GM12801 (cell line): ENCODE data around the gene TTC9.

Source experiments
- CTCF ChIP-seq: IDR thresholded peaks from one replicate; pipeline ENCODE4 v1.5.1; 2011; ENCODE audit warnings: control low read depth; ENCODE audit not compliant: insufficient read length; ENCODE audit errors: extremely low read depth

TTC9 gene

GRCh38 chr14:70641548-70642302 is at the start of gene TTC9:
TSS of gene TTC9 (plus strand) at chr14:70641916. CDS start at chr14:70642130, 214 bp downstream.
- TF ChIP-seq CTCF, result no peak

- TF ChIP-seq CTCF, result no peak
Observed at GRCh38 chr14:70594461-70594860, 47.3 kb upstream of the TTC9 start.

GRCh38 chr14:70595443-70596185 is 46.1 kb upstream of the TTC9 start:
- TF ChIP-seq CTCF, result no peak

- no peak for TF ChIP-seq CTCF
Observed at GRCh38 chr14:70597731-70598130, 44.0 kb upstream of the TTC9 start.

- no peak for TF ChIP-seq CTCF
Observed at GRCh38 chr14:70599345-70599744, 42.4 kb upstream of the TTC9 start.

GRCh38 chr14:70600382-70601157 is 41.1 kb upstream of the TTC9 start, which contains the start of gene MED6:
TSS of gene MED6 (minus strand) at chr14:70600655. CDS start at chr14:70600637, 18 bp downstream.
- TF ChIP-seq CTCF, result no peak

GRCh38 chr14:70601162-70601561 is 40.6 kb upstream of the TTC9 start:
- TF ChIP-seq CTCF, result no peak
